ENCODE results near the gene MED12L.

Gene MED12L

DNA sequence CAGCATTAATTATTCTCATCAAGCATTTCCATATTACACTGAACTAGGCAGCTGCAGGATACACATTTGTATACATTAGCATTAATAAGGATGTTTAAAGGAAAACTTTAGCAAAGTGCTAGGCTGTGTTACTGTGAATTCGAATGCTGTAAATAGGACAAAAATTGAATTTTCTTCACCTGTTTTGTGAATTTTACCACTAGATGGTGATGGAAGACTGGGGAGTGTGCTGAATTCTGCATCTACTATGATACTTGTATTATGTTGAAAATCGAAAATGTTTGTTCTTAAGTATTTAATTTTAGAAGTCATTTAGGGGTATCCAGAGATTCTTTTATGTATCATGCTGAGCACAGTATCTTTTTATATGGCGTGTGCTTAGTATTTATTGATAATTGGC lies 205.2 kb downstream of the MED12L start:
- Histone ChIP-seq H3K4me2 (no peak overlapping the region), H3K27ac (no peak overlapping the region), H3K79me2 (ENCODE audit: insufficient read depth, low read depth) (no peaks in the 10 kb centered on the region), H3K9ac (no peak overlapping the region), H2AFZ (ENCODE audit: low read depth) (no peak overlapping the region), H3K27me3 (ENCODE audit: insufficient read depth, low read depth) (no peaks in the 10 kb centered on the region), H4K20me1 (ENCODE audit: insufficient read depth) (no peaks in the 10 kb centered on the region), H3K4me3 (IDR thresholded peaks at IDR 0.05; ENCODE audit: insufficient read depth, low read depth, low read length) (no peak overlapping the region), H3K4me1 (ENCODE audit: low read depth, poor library complexity, severe bottlenecking) (peaks cover 13% of the 10 kb centered on the region), H3K36me3 (ENCODE audit: insufficient read depth) (no peaks in the 10 kb centered on the region)
- TF ChIP-seq CTCF (conservative IDR thresholded peaks at IDR 0.05; ENCODE audit: low read depth, low read length) = peak; percentile 43

GRCh38 chr3:151293127-151293526 lies 207.7 kb downstream of the MED12L start:
- no peaks in the 10 kb centered on the region for H3K36me3 ChIP-seq (ENCODE audit: insufficient read depth)
- no peak overlapping the region for H3K27ac ChIP-seq
- H3K9ac ChIP-seq = no peak overlapping the region
- no peak for TF ChIP-seq CTCF (conservative IDR thresholded peaks at IDR 0.05; ENCODE audit: low read depth, low read length)
- H3K27me3 ChIP-seq (ENCODE audit: insufficient read depth, low read depth) = no peaks in the 10 kb centered on the region
- no peak overlapping the region for H3K4me2 ChIP-seq
- H3K79me2 ChIP-seq (ENCODE audit: insufficient read depth, low read depth) = no peaks in the 10 kb centered on the region
- no peak overlapping the region for H3K4me3 ChIP-seq (IDR thresholded peaks at IDR 0.05; ENCODE audit: insufficient read depth, low read depth, low read length)
- H3K4me1 ChIP-seq (ENCODE audit: low read depth, poor library complexity, severe bottlenecking) = no peaks in the 10 kb centered on the region
- H2AFZ ChIP-seq (ENCODE audit: low read depth) = no peak overlapping the region
- no peaks in the 10 kb centered on the region for H4K20me1 ChIP-seq (ENCODE audit: insufficient read depth)

- H3K27me3 ChIP-seq (ENCODE audit: insufficient read depth, low read depth) = no peaks in the 10 kb centered on the region
- H3K36me3 ChIP-seq (ENCODE audit: insufficient read depth) = no peaks in the 10 kb centered on the region
- H3K27ac ChIP-seq = no peak overlapping the region
- H3K4me3 ChIP-seq (IDR thresholded peaks at IDR 0.05; ENCODE audit: insufficient read depth, low read depth, low read length) = no peak overlapping the region
- H4K20me1 ChIP-seq (ENCODE audit: insufficient read depth) = no peaks in the 10 kb centered on the region
- no peak overlapping the region for H3K4me2 ChIP-seq
- H3K79me2 ChIP-seq (ENCODE audit: insufficient read depth, low read depth) = no peaks in the 10 kb centered on the region
- no peaks in the 10 kb centered on the region for H3K4me1 ChIP-seq (ENCODE audit: low read depth, poor library complexity, severe bottlenecking)
- no peak overlapping the region for H3K9ac ChIP-seq
- no peak overlapping the region for H2AFZ ChIP-seq (ENCODE audit: low read depth)
- TF ChIP-seq CTCF (conservative IDR thresholded peaks at IDR 0.05; ENCODE audit: low read depth, low read length) = no peak
Observed at GRCh38 chr3:151296226-151296625, 210.8 kb downstream of the MED12L start.

DNA sequence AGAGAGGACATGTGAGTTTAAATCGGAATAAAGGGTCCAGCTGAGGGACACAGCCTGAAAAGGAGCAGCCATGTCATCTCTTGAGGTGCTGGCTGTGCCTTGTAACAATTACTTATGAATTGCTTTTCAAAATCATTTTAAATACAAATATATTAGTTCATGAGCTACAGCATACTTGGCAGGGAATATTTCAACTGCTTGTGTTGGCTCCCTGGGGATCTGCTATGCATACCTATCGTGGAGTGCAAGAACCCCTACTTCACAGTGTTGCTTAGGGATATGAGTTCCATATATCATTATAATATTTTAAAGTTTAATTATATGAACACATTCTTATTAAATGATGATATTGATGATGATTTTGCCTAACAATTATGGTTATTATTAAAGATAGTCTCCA lies 212.0 kb downstream of the MED12L start:
- Histone ChIP-seq H3K4me2 (no peak overlapping the region), H2AFZ (ENCODE audit: low read depth) (no peak overlapping the region), H4K20me1 (ENCODE audit: insufficient read depth) (no peaks in the 10 kb centered on the region), H3K4me3 (IDR thresholded peaks at IDR 0.05; ENCODE audit: insufficient read depth, low read depth, low read length) (no peak overlapping the region), H3K36me3 (ENCODE audit: insufficient read depth) (no peaks in the 10 kb centered on the region), H3K4me1 (ENCODE audit: low read depth, poor library complexity, severe bottlenecking) (no peaks in the 10 kb centered on the region), H3K27ac (no peak overlapping the region), H3K9ac (no peak overlapping the region), H3K79me2 (ENCODE audit: insufficient read depth, low read depth) (no peaks in the 10 kb centered on the region), H3K27me3 (ENCODE audit: insufficient read depth, low read depth) (no peaks in the 10 kb centered on the region)
- TF ChIP-seq CTCF (conservative IDR thresholded peaks at IDR 0.05; ENCODE audit: low read depth, low read length) = no peak

DNA sequence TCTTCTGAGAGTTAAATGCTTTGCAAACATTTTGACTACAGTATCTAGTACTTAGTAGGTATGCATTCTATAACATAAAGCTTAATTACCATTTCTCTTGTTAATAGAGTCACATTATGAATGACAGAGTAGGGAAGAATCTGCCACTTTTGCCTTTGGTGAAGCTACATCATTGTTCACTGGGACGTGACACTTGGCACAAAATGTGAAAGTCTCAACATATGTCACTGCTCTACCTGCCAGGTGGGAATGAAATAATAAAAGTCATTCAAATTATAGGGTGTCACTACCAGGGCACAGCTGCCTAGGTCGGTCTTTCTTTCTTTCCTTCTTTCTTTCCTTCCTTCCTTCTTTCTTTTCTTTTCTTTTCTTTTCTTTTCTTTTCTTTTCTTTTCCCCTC lies 213.5 kb downstream of the MED12L start:
- Histone ChIP-seq H4K20me1 (ENCODE audit: insufficient read depth) (no peaks in the 10 kb centered on the region), H3K36me3 (ENCODE audit: insufficient read depth) (no peaks in the 10 kb centered on the region), H3K9ac (no peak overlapping the region), H2AFZ (ENCODE audit: low read depth) (no peak overlapping the region), H3K4me1 (ENCODE audit: low read depth, poor library complexity, severe bottlenecking) (no peaks in the 10 kb centered on the region), H3K27me3 (ENCODE audit: insufficient read depth, low read depth) (no peaks in the 10 kb centered on the region), H3K27ac (no peak overlapping the region), H3K4me2 (no peak overlapping the region), H3K4me3 (IDR thresholded peaks at IDR 0.05; ENCODE audit: insufficient read depth, low read depth, low read length) (no peak overlapping the region), H3K79me2 (ENCODE audit: insufficient read depth, low read depth) (no peaks in the 10 kb centered on the region)
- no peak for TF ChIP-seq CTCF (conservative IDR thresholded peaks at IDR 0.05; ENCODE audit: low read depth, low read length)
